Neural progenitor cell (in vitro differentiated cells): ENCODE data around the gene PLA2G2C. TPM values are rescaled to one million over a fixed set of nuclear protein-coding genes. Genes with fewer than 3 reads are reported as not detected.

Experiments
- DNase-seq: peaks from one replicate; pipeline ENCODE4 v3.0.0-alpha.2; 2016; ENCODE audit warnings: low spot score
- H2AFZ ChIP-seq: fragments of 200-600 bp; sonication (generic); replicated peaks from 2 replicates; pipeline ENCODE4 v1.6.1; 2016; ENCODE audit warnings: antibody characterized with exemption
- H3F3A ChIP-seq: fragments of 200-600 bp; sonication (generic); 2 replicates; pipeline ENCODE4 v1.6.1; 2016; ENCODE audit warnings: antibody characterized with exemption, low read depth
- H3K27ac ChIP-seq: fragments of 200-600 bp; sonication (generic); 2 replicates; pipeline ENCODE4 v1.5.1; 2016; ENCODE audit warnings: mild to moderate bottlenecking
- H3K27me3 ChIP-seq: fragments of 200-600 bp; sonication (generic); 2 replicates; pipeline ENCODE4 v1.6.1; 2016; ENCODE audit warnings: mild to moderate bottlenecking, moderate library complexity
- H3K36me3 ChIP-seq: fragments of 200-600 bp; sonication (generic); 2 replicates; pipeline ENCODE4 v1.5.1; 2016
- H3K4me1 ChIP-seq: fragments of 200-600 bp; sonication (generic); 2 replicates; pipeline ENCODE4 v1.6.1; 2016; ENCODE audit warnings: mixed run types
- H3K4me2 ChIP-seq: fragments of 200-600 bp; sonication (generic); 2 replicates; pipeline ENCODE4 v1.6.1; 2016
- H3K4me3 ChIP-seq: fragments of 200-600 bp; sonication (generic); 2 replicates; pipeline ENCODE4 v1.5.1; 2016
- H3K79me2 ChIP-seq: fragments of 200-600 bp; sonication (generic); 2 replicates; pipeline ENCODE4 v1.6.1; 2016; ENCODE audit warnings: low read depth
- H3K9ac ChIP-seq: fragments of 200-600 bp; sonication (generic); 2 replicates; pipeline ENCODE4 v1.6.1; 2016
- H3K9me3 ChIP-seq: fragments of 200-600 bp; sonication (generic); 2 replicates; pipeline ENCODE4 v1.5.1; 2016; ENCODE audit warnings: low read depth
- H4K20me1 ChIP-seq: fragments of 200-600 bp; sonication (generic); 2 replicates; pipeline ENCODE4 v1.6.1; 2016; ENCODE audit warnings: low read depth
- H3K27ac Mint-ChIP-seq: 3 replicates; pipeline ENCODE4 v1.8.0; 2021; ENCODE audit warnings: mixed read lengths
- H3K27me3 Mint-ChIP-seq: 2 replicates; pipeline ENCODE4 v1.8.0; 2022; ENCODE audit warnings: low read depth, mild to moderate bottlenecking, inconsistent platforms, moderate library complexity, mixed read lengths; ENCODE audit not compliant: insufficient read depth
- H3K36me3 Mint-ChIP-seq: 3 replicates; pipeline ENCODE4 v1.8.0; 2021; ENCODE audit warnings: mixed read lengths
- H3K4me1 Mint-ChIP-seq: 3 replicates; pipeline ENCODE4 v1.8.0; 2021; ENCODE audit warnings: mixed read lengths
- H3K4me3 Mint-ChIP-seq: 3 replicates; pipeline ENCODE4 v1.8.0; 2021; ENCODE audit warnings: mild to moderate bottlenecking, moderate library complexity, mixed read lengths
- H3K9me3 Mint-ChIP-seq: 3 replicates; pipeline ENCODE4 v1.8.0; 2020; ENCODE audit warnings: mixed read lengths
- CTCF ChIP-seq: fragments of 200-600 bp; sonication (generic); IDR thresholded peaks from 2 replicates; pipeline ENCODE4 v1.5.1; 2017; ENCODE audit warnings: antibody characterized with exemption, mild to moderate bottlenecking
- EZH2 ChIP-seq: fragments of 200-600 bp; sonication (generic); IDR thresholded peaks from 2 replicates; pipeline ENCODE4 v1.6.1; 2017; ENCODE audit warnings: antibody characterized with exemption, mild to moderate bottlenecking, moderate library complexity
- EZH2phosphoT487 ChIP-seq: fragments of 200-600 bp; sonication (generic); IDR thresholded peaks from 2 replicates; pipeline ENCODE4 v1.6.1; 2017; ENCODE audit warnings: antibody characterized with exemption
- total RNA-seq: library from RNA; depleted of rRNA; stranded (reverse); fragments of >200 nt; gene quantifications from 2 replicates; pipeline ENCODE4 v1.2.3, GENCODE V29; 2015; ENCODE audit warnings: low replicate concordance

Gene PLA2G2C
- total RNA-seq = not detected in 2 replicates

GRCh38 chr1:20185834-20186782 is at the start of gene PLA2G2C, which contains the start of gene UBXN10:
Gene PLA2G2C (minus strand): TSS chr1:20186518. CDS start chr1:20177363, 9,155 bp downstream.
Gene UBXN10 (plus strand): TSS chr1:20186096. CDS start chr1:20190562, 4,466 bp downstream.
- peak within 1 kb of the TSS; percentile 71 for H3K4me3 ChIP-seq
- Mint-ChIP-seq H3K4me1 (peaks cover 28% of the 10 kb centered on the region), H3K27ac (peak within 1 kb of the TSS; percentile 96), H3K27me3 (peaks cover 7% of the 10 kb centered on the region), H3K4me3 (peak within 1 kb of the TSS; percentile 89), H3K36me3 (peaks cover 3% of the 10 kb centered on the region), H3K9me3 (no peaks in the 10 kb centered on the region)
- peak within 1 kb of the TSS; percentile 93 for H3K4me2 ChIP-seq
- no peaks in the 10 kb centered on the region for H3K9me3 ChIP-seq
- DNase-seq = peak; percentile 67
- no peaks in the 10 kb centered on the region for H3K79me2 ChIP-seq
- H3K36me3 ChIP-seq = no peaks in the 10 kb centered on the region
- H2AFZ ChIP-seq = peak within 1 kb of the TSS; percentile 84
- H3K9ac ChIP-seq = no peak within 1 kb of the TSS
- no peaks in the 10 kb centered on the region for H4K20me1 ChIP-seq
- peaks cover 4% of the 10 kb centered on the region for H3F3A ChIP-seq
- no peaks in the 10 kb centered on the region for H3K4me1 ChIP-seq
- H3K27ac ChIP-seq = no peak within 1 kb of the TSS
- no peak for TF ChIP-seq CTCF
- peaks cover 53% of the 10 kb centered on the region for H3K27me3 ChIP-seq

- H3K4me1 ChIP-seq = no peaks in the 10 kb centered on the region
- no peak overlapping the region for H3K27ac ChIP-seq
- no peaks in the 10 kb centered on the region for H3K79me2 ChIP-seq
- H3K9ac ChIP-seq = no peak overlapping the region
- Mint-ChIP-seq H3K4me3 (no peak overlapping the region), H3K36me3 (no peaks in the 10 kb centered on the region), H3K27ac (no peak overlapping the region), H3K27me3 (peaks cover 6% of the 10 kb centered on the region), H3K4me1 (peaks cover 29% of the 10 kb centered on the region), H3K9me3 (no peaks in the 10 kb centered on the region)
- no peaks in the 10 kb centered on the region for H3K9me3 ChIP-seq
- no peak overlapping the region for H3K4me3 ChIP-seq
- H4K20me1 ChIP-seq = no peaks in the 10 kb centered on the region
- no peaks in the 10 kb centered on the region for H3K36me3 ChIP-seq
- H3K4me2 ChIP-seq = no peak overlapping the region
- TF ChIP-seq EZH2 (no peak), CTCF (no peak)
- no peak overlapping the region for H2AFZ ChIP-seq
- no peak for DNase-seq
- no peaks in the 10 kb centered on the region for H3F3A ChIP-seq
- H3K27me3 ChIP-seq = peaks cover 7% of the 10 kb centered on the region
Measured at GRCh38 chr1:20234788-20235535, 48.6 kb upstream of the PLA2G2C start.

- Histone ChIP-seq H2AFZ (no peak overlapping the region), H3K9ac (no peak overlapping the region), H3K4me1 (no peaks in the 10 kb centered on the region), H3K79me2 (no peaks in the 10 kb centered on the region), H3K4me2 (no peak overlapping the region), H3K36me3 (no peaks in the 10 kb centered on the region), H3K4me3 (no peak overlapping the region), H3K9me3 (no peaks in the 10 kb centered on the region), H3F3A (no peaks in the 10 kb centered on the region), H3K27me3 (peaks cover 9% of the 10 kb centered on the region), H4K20me1 (no peaks in the 10 kb centered on the region), H3K27ac (no peak overlapping the region)
- Mint-ChIP-seq H3K4me1 (peaks cover 29% of the 10 kb centered on the region), H3K27me3 (peaks cover 6% of the 10 kb centered on the region), H3K36me3 (no peaks in the 10 kb centered on the region), H3K27ac (no peak overlapping the region), H3K9me3 (no peaks in the 10 kb centered on the region), H3K4me3 (no peak overlapping the region)
- no peak for DNase-seq
- TF ChIP-seq EZH2 = no peak
- TF ChIP-seq EZH2phosphoT487 = no peak
Measured at GRCh38 chr1:20233866-20234265, 47.5 kb upstream of the PLA2G2C start.
